GM12865 (cell line): ENCODE data around the gene RMI2.

ENCODE experiments used
- DNase-seq: peaks from one replicate; pipeline ENCODE4 v3.0.0; 2010; ENCODE audit warnings: low read depth
- H3K4me3 ChIP-seq: 2 replicates; pipeline ENCODE4 v1.5.1; 2011; ENCODE audit warnings: mild to moderate bottlenecking, low read depth, low read length, control low read depth
- CTCF ChIP-seq: IDR thresholded peaks from 2 replicates; pipeline ENCODE4 v1.5.1; 2011; ENCODE audit warnings: low read length, control low read depth, low read depth, inconsistent platforms; ENCODE audit not compliant: insufficient read depth; ENCODE audit errors: missing control alignments

The RMI2 gene

GRCh38 chr16:11393366-11393765 lies 48.1 kb downstream of the RMI2 start:
- no peak overlapping the region for H3K4me3 ChIP-seq
- no peak for DNase-seq
- TF ChIP-seq CTCF: no peak

- DNase-seq: no peak
- no peak overlapping the region for H3K4me3 ChIP-seq
- TF ChIP-seq CTCF: no peak
Observed at GRCh38 chr16:11393861-11394592, 48.8 kb downstream of the RMI2 start.

GRCh38 chr16:11394593-11394960 lies 49.3 kb downstream of the RMI2 start:
- no peak overlapping the region for H3K4me3 ChIP-seq
- no peak for TF ChIP-seq CTCF
- no peak for DNase-seq

- no peak overlapping the region for H3K4me3 ChIP-seq
- no peak for TF ChIP-seq CTCF
- no peak for DNase-seq
Observed at GRCh38 chr16:11395008-11395948, 50.0 kb downstream of the RMI2 start.

GRCh38 chr16:11395949-11396240 lies 50.6 kb downstream of the RMI2 start:
- no peak for TF ChIP-seq CTCF
- H3K4me3 ChIP-seq: no peak overlapping the region
- DNase-seq: no peak

GRCh38 chr16:11396241-11397048 lies 51.2 kb downstream of the RMI2 start:
- peak; percentile 98 for TF ChIP-seq CTCF
- H3K4me3 ChIP-seq: no peak overlapping the region
- DNase-seq: peak; percentile 56
